HCT116 (cell line): Measurements from ENCODE around the gene CMTM2. TPM values are rescaled to one million over a fixed set of nuclear protein-coding genes. Genes with fewer than 3 reads are reported as not detected.

ENCODE experiments used
- ATAC-seq: fragments of 200-7000 bp; cut with Tn5 transposase; 2 replicates; pipeline ENCODE4 v1.9.1; 2020; ENCODE audit warnings: mild to moderate bottlenecking, moderate library complexity
- BruUV-seq: library from RNA; stranded (reverse); fragments of 400-500 nt; replicated peaks from 2 replicates; lab custom pipeline; 2021; lab: Mats Ljungman, UMichigan
- CTCF ChIA-PET: fragments of 300-600 bp; sonication (Branson Sonifier 250); formaldehyde crosslinking; loops from one replicate; lab custom pipeline; 2021; ENCODE audit warnings: antibody characterized with exemption; lab: Charles Lee
- POLR2A ChIA-PET: fragments of 300-600, 350-600 bp; sonication (Branson Sonifier 250); formaldehyde crosslinking; loops from one replicate; lab custom pipeline; 2021; ENCODE audit warnings: antibody characterized with exemption; lab: Charles Lee
- RAD21 ChIA-PET, 2 experiments: fragments of 300-600 bp; sonication (Branson Sonifier 250); formaldehyde crosslinking; loops; one replicate each; lab custom pipeline; 2023; ENCODE audit warnings: low total read pairs in 2 of 2; ENCODE audit not compliant: uncharacterized antibody in 2 of 2, unreplicated experiment in 2 of 2, low non-redundant PET in 1 of 2; lab: Charles Lee
- DNase-seq: peaks from one replicate; pipeline ENCODE4 v3.0.0-alpha.2; 2010; ENCODE audit warnings: low read depth, low spot score
- H2AFZ ChIP-seq: fragments of 200-600 bp; shearing (Covaris generic), sonication (generic); 2 replicates; pipeline ENCODE4 v1.6.1; 2017; ENCODE audit warnings: low read depth, mixed run types, mixed read lengths, antibody characterized with exemption, low read length; ENCODE audit not compliant: poor library complexity, severe bottlenecking
- H3K27ac ChIP-seq: 2 replicates; pipeline ENCODE4 v1.5.1; 2012; ENCODE audit warnings: low read depth, low read length
- H3K27me3 ChIP-seq: fragments of 200-600 bp; sonication (generic); 2 replicates; pipeline ENCODE4 v1.6.1; 2016; ENCODE audit warnings: mixed run types, low read length, mixed read lengths; ENCODE audit not compliant: insufficient read depth
- H3K36me3 ChIP-seq, 2 experiments: fragments of 200-500 bp in 1 of 2; fragments of 200-600 bp in 1 of 2; sonication (Bioruptor generic) in 1 of 2; sonication (generic) in 1 of 2; 2 replicates each; pipeline versions ENCODE4 v1.5.1 to v1.6.1; 2014 to 2016; ENCODE audit warnings: low read length in 2 of 2, inconsistent platforms in 1 of 2, mixed read lengths in 1 of 2, mixed run types in 1 of 2; ENCODE audit not compliant: insufficient read depth in 2 of 2, control insufficient read depth in 1 of 2
- H3K4me1 ChIP-seq, 2 experiments: fragments of 200-600 bp in 1 of 2; sonication (generic) in 1 of 2; 2 replicates each; pipeline versions ENCODE4 v1.5.1 to v1.6.1; 2012 to 2017; ENCODE audit warnings: low read length in 2 of 2, inconsistent platforms in 1 of 2, mild to moderate bottlenecking in 1 of 2, mixed read lengths in 1 of 2, mixed run types in 1 of 2, moderate library complexity in 1 of 2; ENCODE audit not compliant: insufficient read depth in 2 of 2, control insufficient read depth in 1 of 2
- H3K4me2 ChIP-seq: fragments of 200-600 bp; sonication (generic); 2 replicates; pipeline ENCODE4 v1.6.1; 2017; ENCODE audit warnings: mixed run types, low read length, mixed read lengths
- H3K4me3 ChIP-seq, 2 experiments: fragments of 200-600 bp in 1 of 2; sonication (generic) in 1 of 2; replicated peaks in 1 of 2; 2 replicates each; pipeline ENCODE4 v1.5.1; 2011 to 2016; ENCODE audit warnings: low read length in 2 of 2, control low read depth in 1 of 2, low read depth in 1 of 2, mild to moderate bottlenecking in 1 of 2, mixed read lengths in 1 of 2, mixed run types in 1 of 2
- H3K79me2 ChIP-seq: fragments of 200-600 bp; sonication (generic); 2 replicates; pipeline ENCODE4 v1.6.1; 2017; ENCODE audit warnings: mild to moderate bottlenecking, mixed run types, low read length, moderate library complexity, mixed read lengths; ENCODE audit not compliant: insufficient read depth
- H3K9ac ChIP-seq: fragments of 200-600 bp; sonication (generic); 2 replicates; pipeline ENCODE4 v1.6.1; 2016; ENCODE audit warnings: low read length, mixed read lengths
- H3K9me2 ChIP-seq: fragments of 200-600 bp; sonication (generic), shearing (Covaris generic); 2 replicates; pipeline ENCODE4 v1.6.1; 2017; ENCODE audit warnings: mixed run types, mild to moderate bottlenecking, moderate library complexity; ENCODE audit not compliant: insufficient read depth
- H3K9me3 ChIP-seq, 2 experiments: fragments of 200-500 bp in 1 of 2; fragments of 200-600 bp in 1 of 2; sonication (Bioruptor generic) in 1 of 2; sonication (generic) in 1 of 2; 2 replicates each; pipeline ENCODE4 v1.6.1; 2014 to 2017; ENCODE audit warnings: low read length in 2 of 2, mixed read lengths in 2 of 2, inconsistent platforms in 1 of 2, low read depth in 1 of 2, mild to moderate bottlenecking in 1 of 2, mixed run types in 1 of 2, moderate library complexity in 1 of 2; ENCODE audit not compliant: control insufficient read depth in 1 of 2, insufficient read depth in 1 of 2
- H4K20me1 ChIP-seq: fragments of 200-600 bp; sonication (generic), shearing (Covaris generic); 2 replicates; pipeline ENCODE4 v1.6.1; 2017; ENCODE audit warnings: mixed run types, mild to moderate bottlenecking, moderate library complexity; ENCODE audit not compliant: insufficient read depth
- CBX3 ChIP-seq: IDR thresholded peaks from 2 replicates; pipeline ENCODE4 v1.6.1; 2012; ENCODE audit warnings: low read depth
- CEBPB ChIP-seq: IDR thresholded peaks from 2 replicates; pipeline ENCODE4 v1.6.1; 2012; ENCODE audit warnings: low read depth
- EGR1 ChIP-seq: IDR thresholded peaks from 2 replicates; pipeline ENCODE4 v1.6.1; 2012; ENCODE audit warnings: low read depth
- ELF1 ChIP-seq: IDR thresholded peaks from 2 replicates; pipeline ENCODE4 v1.6.1; 2012; ENCODE audit warnings: low read depth, borderline replicate concordance
- EZH2 ChIP-seq: fragments of 200-600 bp; sonication (generic); IDR thresholded peaks from 2 replicates; pipeline ENCODE4 v1.6.1; 2017; ENCODE audit warnings: antibody characterized with exemption, mixed run types
- EZH2phosphoT487 ChIP-seq: fragments of 200-600 bp; IDR thresholded peaks from 2 replicates; pipeline ENCODE4 v1.6.1; 2018; ENCODE audit warnings: antibody characterized with exemption, borderline replicate concordance
- POLR2AphosphoS5 ChIP-seq: IDR thresholded peaks from 2 replicates; pipeline ENCODE4 v1.6.1; 2011; ENCODE audit warnings: mild to moderate bottlenecking, low read depth, low read length, moderate library complexity
- RAD21 ChIP-seq: IDR thresholded peaks from 2 replicates; pipeline ENCODE4 v1.6.1; 2012; ENCODE audit warnings: low read depth, mild to moderate bottlenecking
- SIN3A ChIP-seq: IDR thresholded peaks from 2 replicates; pipeline ENCODE4 v1.6.1; 2012; ENCODE audit warnings: low read depth
- SRF ChIP-seq: IDR thresholded peaks from 2 replicates; pipeline ENCODE4 v1.6.1; 2012; ENCODE audit warnings: low read depth
- TCF7L2 ChIP-seq: IDR thresholded peaks from 2 replicates; pipeline ENCODE4 v1.7.0; 2011; ENCODE audit warnings: borderline replicate concordance, inconsistent platforms; ENCODE audit not compliant: insufficient read depth, insufficient read length; ENCODE audit errors: extremely low read depth
- YY1 ChIP-seq: IDR thresholded peaks from 2 replicates; pipeline ENCODE4 v1.6.1; 2011; ENCODE audit warnings: low read length, low read depth, moderate library complexity, mild to moderate bottlenecking; ENCODE audit not compliant: insufficient replicate concordance; ENCODE audit errors: extremely low read depth
- ZFX ChIP-seq: fragments of 450-650 bp; IDR thresholded peaks from 2 replicates; pipeline ENCODE4 v1.6.1; 2017
- intact Hi-C: fragments of 100-400 bp; cut with micrococcal nuclease; formaldehyde crosslinking; loops from 2 replicates; pipeline ENCODE4 v1.10.0; 2022
- total RNA-seq: library from RNA; stranded (reverse); gene quantifications from one replicate; pipeline ENCODE4 v1.2.1, GENCODE V29; 2021; ENCODE audit not compliant: unreplicated experiment
- TF ChIP-seq, protein P1 (sequence below), 3 experiments: fragments of 200-600 bp in 1 of 3; sonication (generic) in 1 of 3; IDR thresholded peaks in 2 of 3; conservative IDR thresholded peaks in 1 of 3; 2 replicates each; pipeline ENCODE4 v1.5.1; 2012 to 2017; ENCODE audit warnings: low read depth in 2 of 3, low read length in 2 of 3, antibody characterized with exemption in 1 of 3, borderline replicate concordance in 1 of 3, control low read depth in 1 of 3, mild to moderate bottlenecking in 1 of 3, mixed read lengths in 1 of 3, mixed run types in 1 of 3, moderate library complexity in 1 of 3; ENCODE audit not compliant: insufficient read depth in 1 of 3
- TF ChIP-seq, protein P2 (sequence below): IDR thresholded peaks from 2 replicates; pipeline ENCODE4 v1.6.1; 2012; ENCODE audit warnings: low read depth
- TF ChIP-seq, protein P3 (sequence below): IDR thresholded peaks from 2 replicates; pipeline ENCODE4 v1.6.1; 2011; ENCODE audit warnings: mild to moderate bottlenecking, low read length, moderate library complexity; ENCODE audit not compliant: insufficient replicate concordance; ENCODE audit errors: extremely low read depth

The CMTM2 gene
- total RNA-seq, 1 experiment from 2014 or later: 0.42 TPM

DNA sequence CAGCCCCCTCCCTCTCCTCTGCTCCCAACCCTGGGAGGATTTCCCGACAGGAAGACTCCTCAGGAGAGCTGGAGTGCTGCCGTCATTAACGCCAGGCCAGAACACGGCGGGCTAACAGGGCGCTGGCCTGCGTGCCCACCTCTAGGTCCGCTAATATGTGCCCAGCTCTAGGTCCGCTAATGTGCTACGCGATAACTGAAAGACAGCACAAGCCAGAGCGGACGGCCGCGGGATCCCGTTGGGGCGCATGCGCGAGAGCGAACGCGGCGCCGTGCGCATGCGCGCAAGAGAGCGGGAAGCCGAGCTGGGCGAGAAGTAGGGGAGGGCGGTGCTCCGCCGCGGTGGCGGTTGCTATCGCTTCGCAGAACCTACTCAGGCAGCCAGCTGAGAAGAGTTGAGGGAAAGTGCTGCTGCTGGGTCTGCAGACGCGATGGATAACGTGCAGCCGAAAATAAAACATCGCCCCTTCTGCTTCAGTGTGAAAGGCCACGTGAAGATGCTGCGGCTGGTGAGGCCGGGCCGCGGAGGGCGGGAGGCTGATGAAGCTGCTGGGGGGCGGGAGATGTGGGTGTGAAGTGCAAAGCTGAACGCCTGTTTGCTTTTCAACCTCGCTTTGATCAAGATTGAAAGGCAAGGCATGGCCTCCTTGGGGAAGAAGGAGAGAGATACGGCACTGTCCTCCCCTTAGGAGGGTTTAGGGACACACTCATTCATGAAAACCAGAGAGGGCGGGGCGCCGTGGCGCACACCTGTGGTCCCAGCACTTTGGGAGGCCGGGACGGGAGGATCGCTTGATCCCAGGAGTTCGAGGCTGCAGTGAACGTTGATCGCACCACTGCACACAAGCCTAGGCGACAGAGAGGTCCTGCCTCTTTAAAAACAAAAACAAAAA lies 26.7 kb upstream of the CMTM2 start, which contains the start of gene CKLF (continued):
- TF ChIP-seq, protein P1, sequence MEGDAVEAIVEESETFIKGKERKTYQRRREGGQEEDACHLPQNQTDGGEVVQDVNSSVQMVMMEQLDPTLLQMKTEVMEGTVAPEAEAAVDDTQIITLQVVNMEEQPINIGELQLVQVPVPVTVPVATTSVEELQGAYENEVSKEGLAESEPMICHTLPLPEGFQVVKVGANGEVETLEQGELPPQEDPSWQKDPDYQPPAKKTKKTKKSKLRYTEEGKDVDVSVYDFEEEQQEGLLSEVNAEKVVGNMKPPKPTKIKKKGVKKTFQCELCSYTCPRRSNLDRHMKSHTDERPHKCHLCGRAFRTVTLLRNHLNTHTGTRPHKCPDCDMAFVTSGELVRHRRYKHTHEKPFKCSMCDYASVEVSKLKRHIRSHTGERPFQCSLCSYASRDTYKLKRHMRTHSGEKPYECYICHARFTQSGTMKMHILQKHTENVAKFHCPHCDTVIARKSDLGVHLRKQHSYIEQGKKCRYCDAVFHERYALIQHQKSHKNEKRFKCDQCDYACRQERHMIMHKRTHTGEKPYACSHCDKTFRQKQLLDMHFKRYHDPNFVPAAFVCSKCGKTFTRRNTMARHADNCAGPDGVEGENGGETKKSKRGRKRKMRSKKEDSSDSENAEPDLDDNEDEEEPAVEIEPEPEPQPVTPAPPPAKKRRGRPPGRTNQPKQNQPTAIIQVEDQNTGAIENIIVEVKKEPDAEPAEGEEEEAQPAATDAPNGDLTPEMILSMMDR (IDR thresholded peaks at IDR 0.05 in 2 of 3, conservative IDR thresholded peaks at IDR 0.05 in 1 of 3; ENCODE audit: borderline replicate concordance in 1 of 3, insufficient read depth in 1 of 3, low read depth in 2 of 3, low read length in 2 of 3): no peak
- peak; percentile 95 for TF ChIP-seq POLR2AphosphoS5

DNA sequence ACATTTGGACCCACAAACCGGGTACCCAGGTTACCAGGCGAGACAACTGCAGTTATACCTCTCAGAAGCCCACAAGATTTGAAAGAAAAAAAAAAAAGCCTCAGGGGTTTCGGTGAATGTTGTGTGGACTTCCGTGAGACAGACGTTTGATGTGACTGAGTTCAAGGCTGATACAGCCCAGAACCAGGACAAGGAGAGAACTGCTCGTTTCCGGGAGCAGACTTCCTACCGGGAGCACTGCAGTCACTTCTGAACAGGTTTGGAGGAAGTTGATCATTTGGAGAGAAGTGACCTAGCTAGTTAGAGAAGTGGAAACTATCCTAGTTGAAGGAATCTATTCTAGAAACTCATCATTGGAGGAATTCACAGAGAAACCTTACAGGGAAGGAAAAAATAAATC lies 26.0 kb upstream of the CMTM2 start:
- Histone ChIP-seq H3K4me3 (peak overlapping the region; percentile 51 to 69), H3K4me1 (peaks cover 25 to 46% of the 10 kb centered on the region in 2 experiments), H3K9me3 (no peaks in the 10 kb centered on the region), H3K27ac (no peak overlapping the region), H3K36me3 (peaks cover 0 to 8% of the 10 kb centered on the region in 2 experiments; a peak in 1 of 4 replicates), H3K9ac (peak overlapping the region; percentile 71; the same call in 1 of the 2 replicates), H2AFZ (no peak overlapping the region), H4K20me1 (no peaks in the 10 kb centered on the region), H3K79me2 (peaks cover 26% of the 10 kb centered on the region; the same call in 1 of the 2 replicates), H3K9me2 (no peaks in the 10 kb centered on the region), H3K27me3 (no peaks in the 10 kb centered on the region), H3K4me2 (peak overlapping the region; percentile 85)
- RAD21 ChIA-PET: no interaction called here
- CTCF ChIA-PET: no interaction called here
- no TSS peak for BruUV-seq
- ATAC-seq: no peak
- POLR2A ChIA-PET: interaction anchor here (1.9 kb wide), 1 partner anchor 17 kb away, joined by 8 read pairs; no protein-coding TSS in a partner anchor
- DNase-seq: no peak
- intact Hi-C loops: no loop called here
- no peak for TF ChIP-seq YY1
- no peak for TF ChIP-seq EZH2phosphoT487
- TF ChIP-seq, protein P2, sequence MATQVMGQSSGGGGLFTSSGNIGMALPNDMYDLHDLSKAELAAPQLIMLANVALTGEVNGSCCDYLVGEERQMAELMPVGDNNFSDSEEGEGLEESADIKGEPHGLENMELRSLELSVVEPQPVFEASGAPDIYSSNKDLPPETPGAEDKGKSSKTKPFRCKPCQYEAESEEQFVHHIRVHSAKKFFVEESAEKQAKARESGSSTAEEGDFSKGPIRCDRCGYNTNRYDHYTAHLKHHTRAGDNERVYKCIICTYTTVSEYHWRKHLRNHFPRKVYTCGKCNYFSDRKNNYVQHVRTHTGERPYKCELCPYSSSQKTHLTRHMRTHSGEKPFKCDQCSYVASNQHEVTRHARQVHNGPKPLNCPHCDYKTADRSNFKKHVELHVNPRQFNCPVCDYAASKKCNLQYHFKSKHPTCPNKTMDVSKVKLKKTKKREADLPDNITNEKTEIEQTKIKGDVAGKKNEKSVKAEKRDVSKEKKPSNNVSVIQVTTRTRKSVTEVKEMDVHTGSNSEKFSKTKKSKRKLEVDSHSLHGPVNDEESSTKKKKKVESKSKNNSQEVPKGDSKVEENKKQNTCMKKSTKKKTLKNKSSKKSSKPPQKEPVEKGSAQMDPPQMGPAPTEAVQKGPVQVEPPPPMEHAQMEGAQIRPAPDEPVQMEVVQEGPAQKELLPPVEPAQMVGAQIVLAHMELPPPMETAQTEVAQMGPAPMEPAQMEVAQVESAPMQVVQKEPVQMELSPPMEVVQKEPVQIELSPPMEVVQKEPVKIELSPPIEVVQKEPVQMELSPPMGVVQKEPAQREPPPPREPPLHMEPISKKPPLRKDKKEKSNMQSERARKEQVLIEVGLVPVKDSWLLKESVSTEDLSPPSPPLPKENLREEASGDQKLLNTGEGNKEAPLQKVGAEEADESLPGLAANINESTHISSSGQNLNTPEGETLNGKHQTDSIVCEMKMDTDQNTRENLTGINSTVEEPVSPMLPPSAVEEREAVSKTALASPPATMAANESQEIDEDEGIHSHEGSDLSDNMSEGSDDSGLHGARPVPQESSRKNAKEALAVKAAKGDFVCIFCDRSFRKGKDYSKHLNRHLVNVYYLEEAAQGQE: no peak
- no peak for TF ChIP-seq SIN3A
- TF ChIP-seq, protein P3, sequence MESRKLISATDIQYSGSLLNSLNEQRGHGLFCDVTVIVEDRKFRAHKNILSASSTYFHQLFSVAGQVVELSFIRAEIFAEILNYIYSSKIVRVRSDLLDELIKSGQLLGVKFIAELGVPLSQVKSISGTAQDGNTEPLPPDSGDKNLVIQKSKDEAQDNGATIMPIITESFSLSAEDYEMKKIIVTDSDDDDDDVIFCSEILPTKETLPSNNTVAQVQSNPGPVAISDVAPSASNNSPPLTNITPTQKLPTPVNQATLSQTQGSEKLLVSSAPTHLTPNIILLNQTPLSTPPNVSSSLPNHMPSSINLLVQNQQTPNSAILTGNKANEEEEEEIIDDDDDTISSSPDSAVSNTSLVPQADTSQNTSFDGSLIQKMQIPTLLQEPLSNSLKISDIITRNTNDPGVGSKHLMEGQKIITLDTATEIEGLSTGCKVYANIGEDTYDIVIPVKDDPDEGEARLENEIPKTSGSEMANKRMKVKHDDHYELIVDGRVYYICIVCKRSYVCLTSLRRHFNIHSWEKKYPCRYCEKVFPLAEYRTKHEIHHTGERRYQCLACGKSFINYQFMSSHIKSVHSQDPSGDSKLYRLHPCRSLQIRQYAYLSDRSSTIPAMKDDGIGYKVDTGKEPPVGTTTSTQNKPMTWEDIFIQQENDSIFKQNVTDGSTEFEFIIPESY: no peak
- TF ChIP-seq EGR1: no peak
- no peak for TF ChIP-seq POLR2AphosphoS5
- no peak for TF ChIP-seq CBX3
- no peak for TF ChIP-seq TCF7L2
- no peak for TF ChIP-seq ZFX
- no peak for TF ChIP-seq SRF
- no peak for TF ChIP-seq RAD21
- TF ChIP-seq ELF1: no peak
- no peak for TF ChIP-seq EZH2
- no peak for TF ChIP-seq CEBPB
